SKM-1 treated with dmso at 0.1 percent for 144 hours (cell line): ENCODE measurements around the gene CLEC16A.
A peak's percentile ranks its signal among the peaks of the same experiment; 100 is the strongest.
"Not testable (repeated sequence)": the region's sequence is repeated elsewhere in the genome, so short reads cannot be mapped to it uniquely, and the experiment has no call there.

ENCODE experiments used
- DNase-seq: peaks from one replicate; lab custom pipeline; 2025; ENCODE audit not compliant: unreplicated experiment; lab: John Stamatoyannopoulos, UW

The CLEC16A gene

DNA sequence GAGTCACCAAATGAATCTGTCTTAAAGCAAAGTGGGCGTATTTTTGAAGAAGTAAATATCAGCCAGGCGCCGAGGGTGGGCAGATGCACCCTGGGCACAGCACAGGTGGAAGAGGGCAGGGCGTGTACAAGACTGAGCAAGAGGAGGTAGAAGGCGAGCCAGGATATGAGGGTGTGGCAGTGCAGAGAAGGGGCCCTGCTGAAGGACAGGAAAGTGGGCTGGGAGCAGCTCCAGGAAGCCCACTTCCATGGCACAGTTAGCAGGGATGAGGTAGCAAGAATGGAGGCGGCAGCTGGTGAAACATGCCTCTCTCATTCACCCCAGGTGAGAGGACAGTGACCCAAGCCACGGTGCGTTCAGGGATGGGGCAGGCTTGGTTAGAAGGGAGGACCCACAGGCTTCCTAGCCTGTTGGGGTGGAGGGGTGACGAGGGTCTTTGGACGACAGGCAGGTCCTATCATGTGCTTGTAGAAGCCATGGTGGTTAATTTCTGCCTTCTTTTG lies 149.3 kb downstream of the CLEC16A start:
- DNase-seq = no peak

DNA sequence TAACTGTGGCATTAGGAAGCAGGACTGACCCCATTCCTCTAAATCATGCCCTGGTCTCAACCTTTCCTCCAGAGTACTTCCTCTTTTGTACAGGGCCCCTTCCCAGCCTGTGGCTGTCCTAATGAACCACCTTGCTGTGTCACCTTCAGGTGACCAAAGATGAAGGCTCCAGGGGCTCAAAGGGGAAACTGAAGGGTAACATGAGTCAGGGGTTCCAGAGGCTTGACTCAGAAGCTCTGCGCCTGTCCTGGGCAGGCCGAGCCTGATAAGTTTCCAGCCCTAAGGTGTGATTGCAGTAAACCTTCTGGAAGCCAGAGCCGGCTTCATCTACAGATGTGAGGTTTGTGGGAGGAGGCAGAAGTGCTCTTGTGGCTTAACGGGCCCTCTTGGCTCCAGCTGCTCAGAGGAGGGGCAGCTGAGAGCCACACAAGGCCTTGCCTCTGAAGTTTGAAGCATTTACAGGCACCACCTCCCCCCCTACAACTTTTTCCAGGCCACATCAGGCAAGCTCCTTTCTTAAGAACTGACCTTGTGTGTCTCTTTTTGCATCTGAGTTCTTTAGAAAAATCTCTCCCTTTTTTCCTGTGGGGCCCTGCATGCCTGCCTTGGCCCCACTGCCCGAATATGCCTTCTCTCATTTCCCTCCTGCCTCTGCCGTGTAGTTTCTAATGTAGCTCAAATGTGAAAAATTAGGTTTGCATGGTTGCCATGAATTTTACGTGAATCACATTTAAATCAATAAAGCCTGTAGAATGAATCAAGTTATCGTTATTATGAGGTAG lies 149.9 kb downstream of the CLEC16A start:
- peak; percentile 88 for DNase-seq

DNA sequence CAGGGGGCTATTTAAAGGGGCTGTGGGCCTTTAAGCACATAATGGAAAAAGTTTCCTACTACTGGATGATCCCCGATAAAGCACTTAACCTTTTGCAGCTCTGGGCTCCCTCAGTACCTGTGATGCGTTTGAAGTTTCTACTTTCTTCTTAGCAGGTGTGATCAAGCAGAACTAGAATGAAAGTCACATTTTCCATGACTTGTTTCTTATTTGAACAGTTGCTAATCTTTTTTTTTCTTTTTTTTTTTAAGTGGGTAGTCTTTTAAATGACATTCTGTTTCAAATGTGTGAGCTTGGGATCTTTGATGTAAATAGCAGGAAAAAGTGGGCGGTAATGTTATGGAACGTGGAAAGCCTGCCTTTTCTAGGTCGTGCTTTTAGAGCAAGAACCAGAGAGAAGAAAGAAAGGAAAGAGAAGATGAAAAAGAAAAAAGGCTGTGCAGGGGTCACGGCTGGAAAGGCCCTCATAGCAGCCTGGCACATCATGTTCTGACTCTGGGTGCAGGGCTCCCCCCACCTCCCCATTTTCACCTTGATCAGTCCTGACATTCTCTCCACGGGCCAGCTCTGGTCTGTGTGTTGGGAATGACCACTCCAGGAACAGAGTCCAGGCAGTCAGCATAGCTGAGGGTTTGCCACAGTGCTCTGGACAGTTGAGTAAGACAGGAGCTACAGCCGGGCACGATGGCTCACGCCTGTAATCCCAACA lies 150.6 kb downstream of the CLEC16A start:
- no peak for DNase-seq

DNA sequence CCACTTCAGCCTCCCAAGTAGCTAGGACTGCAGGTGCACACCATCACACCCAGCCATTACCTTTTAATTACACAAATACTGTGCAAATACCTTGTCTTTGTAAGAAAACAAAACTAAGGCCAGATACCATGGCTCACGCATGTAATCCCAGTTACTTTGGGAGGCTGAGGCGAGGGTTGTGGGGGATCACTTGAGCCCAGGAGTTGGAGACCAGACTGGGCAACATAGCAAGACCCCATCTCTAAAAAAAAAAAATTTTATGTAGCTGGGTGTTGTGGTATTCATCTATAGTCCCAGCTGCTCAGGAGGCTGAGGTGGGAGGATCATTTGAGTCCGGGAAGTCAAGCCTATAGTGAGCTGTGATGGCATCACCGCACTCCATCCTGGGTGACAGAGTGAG lies 151.6 kb downstream of the CLEC16A start:
- no peak for DNase-seq

DNA sequence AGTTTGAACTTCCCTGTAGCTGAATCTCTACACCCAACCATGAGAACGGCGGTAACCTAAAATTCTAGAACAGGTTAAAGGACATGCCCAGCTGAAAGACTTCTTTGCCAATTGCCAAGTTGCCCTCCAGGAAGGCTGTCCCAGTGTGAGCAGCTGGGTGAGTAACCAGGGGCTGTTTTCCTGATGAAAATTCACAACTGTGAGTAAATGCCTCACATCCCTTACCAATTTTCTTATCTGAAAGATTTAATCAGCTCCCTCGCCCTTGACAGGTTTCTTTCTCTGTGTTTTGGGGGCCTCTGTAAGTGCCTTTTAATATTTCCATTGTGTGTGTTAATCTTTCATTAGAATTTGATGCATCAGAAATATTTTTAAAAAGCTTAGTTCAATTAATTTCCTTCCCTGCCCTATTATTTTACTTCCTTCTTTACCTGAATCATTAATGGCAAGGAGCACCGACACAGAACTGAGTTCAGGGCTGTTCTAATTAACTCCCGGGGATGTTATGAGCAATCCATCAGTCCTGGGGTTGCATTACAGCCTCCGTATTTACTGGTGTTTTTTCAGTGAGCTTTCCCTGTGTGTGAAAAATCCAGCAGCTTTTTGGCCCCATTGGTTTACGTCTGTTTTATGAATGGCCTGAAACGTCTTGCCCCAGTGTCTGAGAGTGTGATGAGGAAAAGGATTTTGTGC lies 152.9 kb downstream of the CLEC16A start:
- DNase-seq = no peak

DNA sequence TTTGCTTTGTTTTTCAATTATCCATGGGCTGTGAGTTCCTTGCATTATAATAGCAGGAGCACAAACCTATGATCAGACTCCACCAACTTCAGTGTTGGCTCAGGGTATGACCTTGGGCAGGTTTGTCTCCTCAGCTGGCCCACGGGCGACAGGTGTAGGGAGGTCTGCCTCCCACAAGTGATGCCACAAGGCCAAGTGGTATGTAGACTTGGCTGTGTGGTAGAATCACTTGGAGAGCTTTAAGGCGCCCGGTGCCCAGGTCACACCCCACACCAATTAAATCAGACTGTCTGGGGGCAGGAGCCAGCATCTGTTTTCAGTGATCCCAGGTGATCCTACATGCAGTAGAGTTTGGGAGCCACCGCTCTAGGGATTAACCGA lies 153.4 kb downstream of the CLEC16A start:
- DNase-seq = no peak

DNA sequence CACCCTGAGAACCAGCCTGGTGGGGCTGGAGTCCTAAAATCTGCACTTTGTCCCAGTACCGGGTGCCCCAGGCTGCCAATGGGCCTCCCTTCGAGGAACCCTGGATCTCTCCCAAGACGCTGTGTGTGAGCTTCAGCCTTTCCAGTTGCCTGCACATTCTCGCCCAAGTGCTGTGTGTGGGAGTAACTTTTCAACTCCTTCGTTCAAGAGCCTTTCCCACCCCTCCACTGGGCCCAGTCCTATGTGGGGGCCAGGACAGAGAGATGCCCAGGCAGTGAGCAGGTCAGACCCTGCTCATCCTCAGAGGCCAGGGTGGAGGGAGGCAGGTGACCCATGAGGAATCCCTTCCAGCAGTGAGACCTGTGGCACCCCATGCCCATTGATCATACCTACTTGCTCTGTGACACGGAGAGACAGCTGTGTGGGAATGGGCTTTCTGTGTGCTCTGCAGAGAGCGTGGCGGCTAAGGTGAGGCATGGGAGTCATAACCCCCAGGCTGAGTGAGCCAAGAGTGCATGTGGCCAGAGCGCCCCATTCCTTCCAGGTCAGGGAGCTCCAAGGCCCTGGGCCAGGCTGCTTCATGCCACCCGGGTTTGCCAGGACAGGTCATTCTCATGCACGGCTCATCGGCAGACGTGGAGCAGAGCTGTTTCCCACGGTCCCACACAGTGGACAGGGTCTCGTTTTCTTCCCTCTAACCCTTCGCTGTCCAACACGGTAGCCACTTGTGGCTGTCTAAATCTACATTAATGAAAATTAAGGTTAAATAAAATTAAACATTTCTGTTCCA lies 154.4 kb downstream of the CLEC16A start:
- no peak for DNase-seq

DNA sequence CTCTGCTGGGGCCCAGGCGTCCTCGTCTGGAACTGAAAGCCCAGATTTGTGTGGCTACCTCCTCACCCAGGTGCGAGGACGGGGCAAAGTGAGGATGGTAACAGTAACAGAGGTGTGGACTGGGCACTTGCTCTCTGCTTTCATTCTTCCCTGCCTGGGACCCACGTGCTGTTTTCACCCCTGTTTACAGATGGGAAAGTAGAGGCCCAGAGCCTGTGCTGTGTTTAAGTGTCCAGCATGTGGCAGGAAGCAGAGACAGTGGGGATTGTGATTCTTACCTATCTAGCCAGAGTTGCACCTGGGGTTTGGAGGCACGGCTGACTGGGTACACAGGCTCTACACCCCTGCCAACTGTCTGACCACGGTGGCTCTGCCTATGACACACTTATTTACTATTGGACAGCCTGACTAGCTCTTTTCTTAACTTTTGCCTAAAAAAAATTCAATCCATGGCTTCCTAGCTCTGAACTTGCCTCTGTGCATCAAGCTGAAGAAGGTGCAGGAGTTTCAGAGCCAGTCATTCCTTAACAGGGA lies 155.4 kb downstream of the CLEC16A start:
- DNase-seq = no peak

DNA sequence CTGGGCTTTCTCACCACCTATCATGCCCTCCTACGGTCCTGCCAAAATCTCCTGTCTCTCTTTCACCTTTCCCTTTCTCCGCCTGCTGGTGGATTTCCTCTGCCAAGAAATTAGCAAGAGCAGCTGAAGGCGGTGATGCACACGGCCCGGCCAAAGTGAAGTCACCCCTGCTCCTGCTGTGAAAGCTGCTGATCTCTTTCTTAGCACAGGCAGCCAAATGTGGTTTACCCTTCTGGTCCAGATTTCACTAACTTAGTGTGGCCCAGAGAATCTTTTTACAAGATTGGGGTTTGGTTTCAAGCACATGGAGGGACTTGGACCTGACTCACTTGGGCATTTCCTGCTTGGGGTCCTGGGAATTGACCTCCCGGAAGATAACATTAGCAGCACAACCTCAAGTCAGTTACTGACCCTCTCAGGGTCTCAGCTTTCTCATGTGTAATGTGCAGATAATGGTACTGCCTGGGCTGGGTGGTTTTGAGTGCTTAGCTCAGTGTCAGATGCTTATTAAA lies 155.9 kb downstream of the CLEC16A start:
- no peak for DNase-seq

DNA sequence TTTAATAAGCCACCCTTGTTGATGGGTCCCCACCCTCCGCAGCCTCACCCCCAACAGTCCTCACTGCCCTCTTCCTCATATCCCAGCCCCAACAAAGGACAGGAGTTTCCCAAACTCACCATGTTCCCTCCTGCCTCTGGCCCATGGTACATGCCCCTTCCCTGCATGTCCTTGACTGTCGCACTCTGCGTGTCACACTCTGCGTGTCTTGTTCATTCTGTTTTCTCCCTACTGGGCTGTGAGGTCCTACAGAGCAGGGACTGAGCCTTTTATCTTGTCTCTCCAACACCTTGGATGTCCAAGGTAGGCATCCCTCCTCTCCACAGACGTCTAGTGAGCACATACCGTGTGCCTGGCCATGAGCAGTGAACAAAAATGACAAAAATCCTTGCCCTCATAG lies 156.9 kb downstream of the CLEC16A start:
- DNase-seq = no peak

DNA sequence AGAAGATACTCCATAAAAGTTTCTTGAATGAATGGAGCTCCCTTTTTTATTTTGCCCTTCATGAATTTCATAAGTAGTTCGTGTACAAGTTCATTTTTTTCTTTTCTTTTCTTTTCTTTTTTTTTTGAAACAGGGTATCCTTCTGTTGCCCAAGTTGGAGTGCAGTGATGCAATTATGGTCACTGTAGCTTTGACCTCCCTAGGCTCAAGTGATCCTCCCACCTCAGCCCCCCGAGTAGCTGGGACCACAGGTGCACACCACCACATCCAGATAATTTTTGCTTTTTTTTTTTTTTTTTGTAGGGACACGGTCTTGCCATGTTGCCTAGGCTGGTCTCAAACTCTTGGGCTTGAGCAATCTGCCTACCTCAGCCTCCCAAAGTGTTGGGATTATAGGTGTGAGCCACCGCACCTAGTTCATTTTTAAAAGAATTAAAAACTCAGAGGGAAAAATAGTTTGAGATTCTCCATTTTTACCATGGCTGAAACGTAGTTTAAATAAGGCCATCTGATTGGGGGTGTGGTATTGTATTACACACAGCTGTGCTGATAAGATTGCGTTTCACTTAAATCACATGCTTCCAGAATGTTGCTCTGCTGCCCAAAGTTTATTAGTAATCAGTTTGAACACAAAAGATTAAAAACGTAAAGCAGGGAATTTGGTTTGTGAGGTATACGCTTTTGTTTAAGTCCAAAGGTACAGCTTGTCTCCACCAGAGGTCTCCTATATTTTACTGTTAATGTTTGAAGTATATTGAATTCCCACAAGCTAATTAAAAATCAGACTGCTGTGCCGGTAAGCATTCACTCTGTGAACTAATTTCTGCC lies 157.5 kb downstream of the CLEC16A start:
- DNase-seq = no peak

DNA sequence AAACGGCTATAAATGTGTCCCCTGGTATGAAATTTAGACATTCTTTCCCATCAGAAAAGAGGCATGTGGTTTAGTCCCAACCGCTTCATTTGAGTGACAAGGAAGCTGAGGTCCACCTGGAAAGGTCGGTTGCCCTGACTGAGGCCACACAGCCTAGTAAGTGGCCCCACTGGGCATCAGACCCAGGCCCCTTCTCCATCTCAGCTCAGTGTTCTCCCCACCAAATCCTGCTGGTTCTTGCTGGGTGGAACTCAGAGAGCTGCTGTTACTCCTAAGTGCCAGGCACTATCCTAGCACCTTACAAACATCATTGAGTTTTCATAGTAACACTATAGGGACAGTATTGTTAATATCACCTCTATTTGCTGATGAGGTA lies 158.1 kb downstream of the CLEC16A start:
- DNase-seq = no peak

DNA sequence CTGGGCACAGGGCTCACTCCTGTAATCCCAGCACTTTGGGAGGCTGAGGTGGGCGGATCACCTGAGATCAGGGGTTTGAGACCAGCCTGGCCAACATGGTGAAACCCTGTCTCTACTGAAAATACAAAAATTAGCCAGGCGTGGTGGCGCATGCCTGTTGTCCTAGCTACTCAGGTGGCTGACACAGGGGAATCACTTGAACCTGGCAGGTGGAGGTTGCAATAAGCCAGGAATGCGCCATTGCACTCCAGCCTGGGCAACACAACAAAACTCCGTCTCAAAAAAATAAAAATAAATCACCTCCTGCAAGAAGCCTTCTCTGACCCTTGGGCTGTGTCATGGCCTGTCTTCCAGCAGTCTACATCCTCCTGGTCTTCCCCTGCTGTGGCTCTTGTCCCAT lies 158.9 kb downstream of the CLEC16A start:
- DNase-seq = not testable (repeated sequence)

DNA sequence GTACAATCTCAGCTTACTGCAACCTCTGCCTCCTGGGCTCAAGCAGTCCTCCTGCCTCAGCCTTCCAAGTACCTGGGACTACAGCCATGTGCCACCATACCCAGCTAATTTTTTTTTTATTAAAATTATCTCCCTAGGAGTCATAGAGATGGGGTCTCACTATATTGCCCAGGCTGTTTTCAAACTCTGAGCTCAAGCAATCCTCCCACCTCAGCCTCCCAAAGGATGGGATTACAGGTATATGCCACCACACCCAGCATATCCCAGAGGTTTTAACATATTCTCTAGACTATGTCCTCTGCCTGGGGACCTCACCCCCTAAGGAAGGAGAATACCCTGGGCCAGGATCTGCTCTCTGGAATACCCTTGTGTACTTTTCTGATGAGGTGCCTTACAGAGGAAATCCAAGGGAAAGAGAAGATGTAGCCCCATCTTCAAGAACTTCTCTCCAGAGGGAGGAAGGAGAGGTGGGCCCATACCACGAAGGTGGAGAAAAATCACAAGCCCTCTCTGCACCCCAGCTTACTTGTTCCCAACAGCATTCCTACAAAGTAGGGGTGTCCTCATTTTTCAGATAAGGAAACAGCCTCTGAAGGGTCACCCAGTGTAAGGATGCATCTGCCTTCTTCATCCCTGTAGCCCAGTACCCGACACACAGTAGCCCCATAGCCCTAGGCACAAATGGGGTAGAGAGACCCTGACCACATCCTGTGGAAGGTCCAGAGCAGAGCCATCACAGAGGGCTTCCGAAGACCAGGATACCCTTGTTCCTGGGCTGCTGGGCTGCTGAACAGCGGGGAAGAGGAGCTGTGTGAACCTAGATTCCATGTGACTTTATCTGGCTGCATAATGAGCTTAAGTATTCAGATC lies 160.0 kb downstream of the CLEC16A start:
- no peak for DNase-seq

DNA sequence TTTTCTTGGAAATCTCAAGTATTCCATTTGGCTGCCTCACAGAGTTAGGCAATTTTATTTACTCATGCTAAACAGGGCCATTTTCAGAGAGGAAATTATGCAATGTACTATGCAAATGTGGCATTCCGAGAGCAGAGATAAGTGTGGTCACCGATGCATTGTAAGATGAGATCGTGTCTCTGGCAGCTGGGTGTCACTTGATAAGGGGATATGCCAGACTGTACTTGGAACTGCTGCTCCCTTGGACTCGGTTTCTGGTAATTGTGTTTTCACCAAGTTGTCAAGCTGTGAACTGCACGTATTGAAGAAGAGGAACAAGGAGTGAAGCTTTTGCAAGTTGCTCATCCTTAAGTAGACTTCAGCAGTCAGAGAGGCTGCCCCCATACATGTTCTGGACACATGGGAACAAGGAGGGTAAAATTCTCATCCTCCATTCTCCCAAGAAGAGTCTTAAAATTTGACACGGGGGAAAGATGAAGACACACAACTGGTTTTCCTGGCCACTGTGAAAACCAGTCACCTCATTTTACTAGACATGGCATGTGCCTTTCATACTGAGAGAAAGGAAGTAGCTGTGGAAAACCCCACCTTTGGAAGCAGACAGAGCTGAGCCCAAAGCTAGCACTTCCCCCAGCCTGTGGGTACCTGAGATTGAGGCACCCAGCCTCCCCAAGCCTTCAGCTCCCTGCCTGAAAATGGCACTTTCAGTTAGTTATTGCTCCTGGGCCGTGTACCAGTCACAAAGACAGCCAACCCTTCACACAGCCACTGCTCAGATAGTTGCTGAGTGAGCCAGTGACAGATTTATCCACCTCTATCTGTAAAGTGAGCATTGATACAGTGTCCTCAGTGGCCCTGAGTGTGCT lies 160.9 kb downstream of the CLEC16A start:
- DNase-seq = peak; percentile 71

DNA sequence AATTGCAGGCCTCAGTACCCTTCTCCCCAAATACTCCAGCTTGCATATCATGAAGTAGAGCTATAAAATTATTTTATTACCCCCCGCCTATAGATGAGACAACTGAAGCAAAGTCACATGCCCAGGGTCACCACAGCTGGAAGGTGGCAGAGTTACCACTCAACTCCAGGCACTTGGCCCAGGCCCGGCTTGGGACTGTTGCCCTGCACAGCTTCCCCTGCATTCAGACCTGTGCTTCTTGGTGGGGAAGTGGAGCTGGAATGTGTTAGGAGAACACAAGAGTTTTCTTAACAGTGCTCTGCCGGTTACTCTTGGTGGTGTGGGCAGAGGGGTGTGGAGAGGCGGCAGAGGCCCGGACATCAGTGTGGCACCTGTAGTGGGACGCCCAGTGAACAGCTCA lies 162.4 kb downstream of the CLEC16A start:
- no peak for DNase-seq

DNA sequence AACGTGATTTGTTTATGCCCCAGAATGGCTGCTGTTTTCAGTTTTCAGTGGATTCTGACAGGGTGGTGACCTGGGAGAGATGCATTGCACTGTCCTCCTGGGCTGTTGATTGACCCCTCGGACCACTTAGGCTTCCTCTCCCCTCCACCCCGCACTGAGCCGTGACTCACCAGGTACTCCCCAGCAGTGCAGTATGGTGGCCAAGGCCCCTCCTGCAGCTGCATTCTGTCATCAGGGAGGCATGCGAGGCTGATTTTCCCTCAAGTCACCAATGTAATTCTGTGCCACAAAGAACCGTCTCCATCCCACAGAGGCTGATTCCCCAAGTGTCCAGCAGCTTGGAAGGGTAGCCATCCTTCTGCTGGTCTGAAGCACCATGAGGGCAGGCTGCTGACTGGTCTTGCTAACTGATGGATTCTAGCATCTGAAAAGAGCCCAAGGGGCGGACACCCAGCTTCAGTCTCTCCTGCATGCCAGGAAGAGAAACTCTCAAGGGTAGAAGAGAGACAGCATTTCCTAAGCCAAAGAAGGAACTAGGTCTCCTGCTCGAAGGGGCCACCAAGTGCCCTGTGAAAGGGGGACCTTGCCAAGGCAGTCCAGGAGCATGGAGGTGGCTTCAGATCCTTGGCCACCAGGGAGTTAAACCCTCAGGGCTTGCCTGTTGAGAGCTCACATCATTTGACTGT lies 163.6 kb downstream of the CLEC16A start:
- no peak for DNase-seq
